Endometrial microvascular endothelial cells (primary cell): ENCODE measurements around the gene ZRANB1. TPM values are rescaled to one million over a fixed set of nuclear protein-coding genes. Genes with fewer than 3 reads are reported as not detected.

Experiments
- in situ Hi-C: cut with HindIII; loops from 2 replicates; pipeline ENCODE4 v1.10.0; 2017; ENCODE audit warnings: low sequenced_read_pairs, low pct_unique_long_range_greater_than_20kb; ENCODE audit errors: inconsistent ontology term
- total RNA-seq: library from RNA; depleted of rRNA; stranded (reverse); fragments of >200 nt; gene quantifications from one replicate; pipeline ENCODE4 v1.2.3, GENCODE V29; 2015; ENCODE audit errors: inconsistent ontology term

Gene ZRANB1
- total RNA-seq, 1 donor from 2014 or later, result 10.9 TPM

- in situ Hi-C loops, result no loop called here
Measured at GRCh38 chr10:124918191-124918830, 23.6 kb upstream of the ZRANB1 start.

GRCh38 chr10:124918906-124919305, 23.0 kb upstream of the ZRANB1 start:
- in situ Hi-C loops, result no loop called here

GRCh38 chr10:124921261-124921660, 20.7 kb upstream of the ZRANB1 start:
- in situ Hi-C loops, result no loop called here

- in situ Hi-C loops, result no loop called here
Measured at GRCh38 chr10:124923684-124924083, 18.2 kb upstream of the ZRANB1 start.

- in situ Hi-C loops, result no loop called here
Measured at GRCh38 chr10:124926548-124926947, 15.4 kb upstream of the ZRANB1 start.

- in situ Hi-C loops, result no loop called here
Measured at GRCh38 chr10:124928087-124928486, 13.8 kb upstream of the ZRANB1 start.

GRCh38 chr10:124928545-124928944, 13.4 kb upstream of the ZRANB1 start:
- in situ Hi-C loops, result no loop called here

- in situ Hi-C loops, result no loop called here
Measured at GRCh38 chr10:124935946-124936345, 6.0 kb upstream of the ZRANB1 start.

GRCh38 chr10:124936813-124937212, 5.1 kb upstream of the ZRANB1 start:
- in situ Hi-C loops, result no loop called here

- in situ Hi-C loops, result no loop called here
Measured at GRCh38 chr10:124939290-124939689, 2.6 kb upstream of the ZRANB1 start.

GRCh38 chr10:124942317-124943169, 620 bp downstream of the ZRANB1 start:
- in situ Hi-C loops, result no loop called here

GRCh38 chr10:124943301-124944092, 1.6 kb downstream of the ZRANB1 start:
- in situ Hi-C loops, result no loop called here

GRCh38 chr10:124944982-124945381, 3.1 kb downstream of the ZRANB1 start:
- in situ Hi-C loops, result no loop called here

- in situ Hi-C loops, result no loop called here
Measured at GRCh38 chr10:124946945-124947344, 5.0 kb downstream of the ZRANB1 start.

GRCh38 chr10:124949543-124949942, 7.6 kb downstream of the ZRANB1 start:
- in situ Hi-C loops, result no loop called here

- in situ Hi-C loops, result no loop called here
Measured at GRCh38 chr10:124952123-124952522, 10.2 kb downstream of the ZRANB1 start.

GRCh38 chr10:124953421-124953820, 11.5 kb downstream of the ZRANB1 start:
- in situ Hi-C loops, result no loop called here

- in situ Hi-C loops, result no loop called here
Measured at GRCh38 chr10:124955243-124955642, 13.3 kb downstream of the ZRANB1 start.

GRCh38 chr10:124955868-124956267, 13.9 kb downstream of the ZRANB1 start:
- in situ Hi-C loops, result no loop called here

- in situ Hi-C loops, result no loop called here
Measured at GRCh38 chr10:124956764-124957163, 14.8 kb downstream of the ZRANB1 start.
